Keratinocyte (primary cell): Measurements from ENCODE around the gene AKAP13. TPM values are rescaled to one million over a fixed set of nuclear protein-coding genes. Genes with fewer than 3 reads are reported as not detected.

Experiments
- DNase-seq: peaks from one replicate; pipeline ENCODE4 v3.0.0-alpha.2; 2011; ENCODE audit warnings: low read depth, missing footprints, low spot score
- FAIRE-seq: peaks from 2 replicates; lab custom pipeline; 2011; peaks lifted over from hg19 to GRCh38; lab: Jason Lieb, UNC
- H2AFZ ChIP-seq: 2 replicates; pipeline ENCODE4 v1.6.0; 2012; ENCODE audit warnings: low read length, control low read depth, inconsistent platforms; ENCODE audit not compliant: control insufficient read depth
- H3K27ac ChIP-seq: 2 replicates; pipeline ENCODE4 v1.5.1; 2011; ENCODE audit warnings: low read length; ENCODE audit not compliant: control insufficient read depth, insufficient read depth
- H3K27me3 ChIP-seq: 3 replicates; pipeline ENCODE4 v1.6.0; 2011; ENCODE audit warnings: low read length; ENCODE audit not compliant: control insufficient read depth, insufficient read depth; ENCODE audit errors: extremely low read depth
- H3K36me3 ChIP-seq, 2 experiments: 2 replicates in 1 of 2; 3 replicates in 1 of 2; pipeline ENCODE4 v1.5.1; 2011; ENCODE audit warnings: low read length in 2 of 2, mild to moderate bottlenecking in 1 of 2; ENCODE audit not compliant: control insufficient read depth in 2 of 2, insufficient read depth in 2 of 2; ENCODE audit errors: extremely low read depth in 1 of 2
- H3K4me1 ChIP-seq: 3 replicates; pipeline ENCODE4 v1.5.1; 2011; ENCODE audit warnings: low read length; ENCODE audit not compliant: control insufficient read depth, insufficient read depth; ENCODE audit errors: extremely low read depth
- H3K4me2 ChIP-seq: 3 replicates; pipeline ENCODE4 v1.6.0; 2011; ENCODE audit warnings: low read depth, low read length; ENCODE audit not compliant: control insufficient read depth, insufficient read depth; ENCODE audit errors: extremely low read depth
- H3K4me3 ChIP-seq, 3 experiments: fragments of 200-600 bp in 1 of 3; sonication (generic) in 1 of 3; 2 replicates in 2 of 3; 3 replicates in 1 of 3; pipeline ENCODE4 v1.5.1; 2011 to 2016; ENCODE audit warnings: low read length in 3 of 3, mild to moderate bottlenecking in 3 of 3, control low read depth in 2 of 3, inconsistent platforms in 1 of 3, low read depth in 1 of 3, mixed read lengths in 1 of 3, mixed run types in 1 of 3, moderate library complexity in 1 of 3; ENCODE audit not compliant: control insufficient read depth in 2 of 3, insufficient read depth in 2 of 3; ENCODE audit errors: extremely low read depth in 1 of 3
- H3K79me2 ChIP-seq: 2 replicates; pipeline ENCODE4 v1.6.0; 2012; ENCODE audit warnings: low read length; ENCODE audit not compliant: control insufficient read depth, insufficient read depth
- H3K9ac ChIP-seq: 3 replicates; pipeline ENCODE4 v1.6.0; 2011; ENCODE audit warnings: low read length; ENCODE audit not compliant: control insufficient read depth, insufficient read depth; ENCODE audit errors: extremely low read depth
- H3K9me1 ChIP-seq: 3 replicates; pipeline ENCODE4 v1.6.0; 2011; ENCODE audit warnings: low read length; ENCODE audit not compliant: control insufficient read depth, insufficient read depth; ENCODE audit errors: extremely low read depth
- H3K9me3 ChIP-seq: 2 replicates; pipeline ENCODE4 v1.5.1; 2012; ENCODE audit warnings: low read depth, low read length; ENCODE audit not compliant: control insufficient read depth
- H4K20me1 ChIP-seq: 3 replicates; pipeline ENCODE4 v1.6.0; 2011; ENCODE audit warnings: low read length; ENCODE audit not compliant: control insufficient read depth, insufficient read depth; ENCODE audit errors: extremely low read depth
- CTCF ChIP-seq, 3 experiments: IDR thresholded peaks in 1 of 3; conservative IDR thresholded peaks in 1 of 3; optimal IDR thresholded peaks in 1 of 3; 2 replicates in 2 of 3; 3 replicates in 1 of 3; pipeline versions ENCODE3 to v1.5.1; 2011; ENCODE audit warnings: low read length in 3 of 3, mild to moderate bottlenecking in 3 of 3, moderate library complexity in 2 of 3, control low read depth in 1 of 3, inconsistent platforms in 1 of 3; ENCODE audit not compliant: insufficient read depth in 2 of 3; ENCODE audit errors: extremely low read depth in 1 of 3
- EZH2 ChIP-seq: IDR thresholded peaks from one replicate; pipeline ENCODE4 v1.6.1; 2012; ENCODE audit warnings: inconsistent platforms, mild to moderate bottlenecking, low read length, moderate library complexity
- dilution Hi-C: fragments of 300-500 bp; cut with MboI; formaldehyde crosslinking; loops from one replicate; pipeline ENCODE4 v1.7.0; 2020; ENCODE audit warnings: low sequenced_read_pairs; ENCODE audit not compliant: extremely low pct_ligation_motif_present
- polyA plus RNA-seq, 5 experiments: library from polyadenylated mRNA; depleted of rRNA in 3 of 5; stranded (reverse) in 3 of 5; stranded (forward) in 1 of 5; unstranded in 1 of 5; fragments of >200 nt; gene quantifications; 1 replicate in 1 of 5; 2 replicates in 3 of 5; 3 replicates in 1 of 5; pipeline versions ENCODE4 v1.2.1 to v1.2.3, GENCODE V29; 2011 to 2012; ENCODE audit warnings: missing spikeins in 2 of 5, low read depth in 1 of 5, low replicate concordance in 1 of 5

The AKAP13 gene
- polyA plus RNA-seq, 1 donor (not counting 4 experiments of a cell fraction or from before 2014, with no cell fraction given): 16.7 TPM

GRCh38 chr15:85708402-85708941 lies 328.1 kb downstream of the AKAP13 start:
- FAIRE-seq (no peak), DNase-seq (no peak)
- Histone ChIP-seq H3K4me2 (no peak overlapping the region), H3K27me3 (no peaks in the 10 kb centered on the region), H3K79me2 (no peaks in the 10 kb centered on the region), H3K36me3 (peaks cover 0 to 11% of the 10 kb centered on the region in 2 experiments), H3K9me1 (no peaks in the 10 kb centered on the region), H3K9ac (no peak overlapping the region), H2AFZ (no peak overlapping the region), H3K4me1 (no peaks in the 10 kb centered on the region), H3K4me3 (no peak overlapping the region), H3K9me3 (no peaks in the 10 kb centered on the region), H3K27ac (no peak overlapping the region), H4K20me1 (no peaks in the 10 kb centered on the region)
- dilution Hi-C loops: no loop called here
- TF ChIP-seq CTCF (optimal IDR thresholded peaks at IDR 0.05 in 1 of 3, IDR thresholded peaks at IDR 0.05 in 1 of 3, conservative IDR thresholded peaks at IDR 0.05 in 1 of 3; ENCODE audit: extremely low read depth in 1 of 3, insufficient read depth in 2 of 3, low read length in 3 of 3): no peak
- no peak for TF ChIP-seq EZH2

- Histone ChIP-seq H2AFZ (no peak overlapping the region), H3K4me1 (no peaks in the 10 kb centered on the region), H3K36me3 (peaks cover 0 to 9% of the 10 kb centered on the region in 2 experiments), H3K4me3 (no peak overlapping the region), H3K9me3 (no peaks in the 10 kb centered on the region), H3K27ac (no peak overlapping the region), H3K9me1 (no peaks in the 10 kb centered on the region), H3K79me2 (no peaks in the 10 kb centered on the region), H3K27me3 (no peaks in the 10 kb centered on the region), H4K20me1 (no peaks in the 10 kb centered on the region), H3K9ac (no peak overlapping the region), H3K4me2 (no peak overlapping the region)
- DNase-seq (no peak), FAIRE-seq (no peak)
- dilution Hi-C loops: no loop called here
- no peak for TF ChIP-seq EZH2
- no peak for TF ChIP-seq CTCF (optimal IDR thresholded peaks at IDR 0.05 in 1 of 3, IDR thresholded peaks at IDR 0.05 in 1 of 3, conservative IDR thresholded peaks at IDR 0.05 in 1 of 3; ENCODE audit: extremely low read depth in 1 of 3, insufficient read depth in 2 of 3, low read length in 3 of 3)
Observed at GRCh38 chr15:85709250-85709649, 328.8 kb downstream of the AKAP13 start.
